ENCODE data around the gene SBF1. TPM values are rescaled to one million over a fixed set of nuclear protein-coding genes. Genes with fewer than 3 reads are reported as not detected.

Gene SBF1
- total RNA-seq, 4 donors from 2014 or later: 48.5 to 77.7 (median 68.3) TPM

DNA sequence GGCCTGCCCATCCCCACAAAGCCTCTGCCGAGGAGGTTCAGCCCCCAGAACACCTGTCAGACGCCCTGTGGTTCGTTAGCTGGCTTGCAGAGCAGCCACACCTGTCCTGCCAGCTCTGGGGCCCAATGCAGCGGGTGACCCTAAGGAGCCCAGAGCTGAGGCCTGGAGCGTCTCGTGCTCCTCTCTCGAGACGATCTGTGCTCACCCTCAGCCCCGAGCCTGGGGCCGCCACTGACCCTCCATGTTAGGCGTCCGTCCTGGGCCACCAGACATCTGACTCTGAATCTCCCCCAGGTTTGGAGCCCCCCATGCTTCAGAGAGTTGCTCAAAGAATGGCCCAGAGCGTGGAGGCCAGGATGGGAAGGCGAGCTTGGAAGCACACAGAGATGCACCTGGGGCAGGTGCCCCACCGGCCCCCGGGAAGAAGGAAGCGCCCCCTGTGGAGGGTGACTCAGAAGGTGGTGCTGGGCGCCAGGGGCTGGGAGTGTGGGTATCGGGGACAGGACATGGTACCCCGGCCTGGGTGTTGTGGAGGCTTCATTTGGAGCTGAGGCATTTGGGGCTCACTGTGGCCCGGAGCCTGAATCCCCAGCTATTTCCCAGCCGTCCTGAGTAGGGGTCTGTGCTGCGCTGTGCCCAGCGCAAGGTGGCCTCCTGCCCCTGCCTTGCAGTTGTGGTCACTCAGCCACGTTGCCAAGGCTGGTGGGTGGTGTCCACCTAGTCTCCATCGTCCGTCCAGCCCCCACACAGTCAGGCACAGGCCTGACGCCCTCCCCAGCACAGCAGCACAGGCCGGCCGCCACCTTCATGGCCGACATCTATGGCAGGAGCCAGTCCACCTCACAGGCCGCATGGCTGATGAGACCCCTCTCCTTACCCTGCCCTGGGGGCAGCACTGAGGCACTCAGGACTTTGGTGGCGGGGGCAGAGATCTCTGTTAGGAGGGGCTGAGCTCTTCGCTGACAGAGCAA lies 36.2 kb downstream of the SBF1 start:
- no peak overlapping the region for H3K27ac ChIP-seq
- no peaks in the 10 kb centered on the region for H3K27me3 ChIP-seq
- no peak overlapping the region for H3K4me3 ChIP-seq
- DNase-seq (ENCODE audit: low spot score in 2 of 2): no peak
- TF ChIP-seq EP300 (IDR thresholded peaks at IDR 0.05) (no peak), POLR2A (IDR thresholded peaks at IDR 0.05) (no peak), CTCF (IDR thresholded peaks at IDR 0.05) (no peak)
- no peaks in the 10 kb centered on the region for H3K9me3 ChIP-seq
- WGBS, 2 donors: 82 to 84% methylated on average over 28 to 34 of the region's 34 CpGs
- H3K36me3 ChIP-seq: peaks cover 2 to 91% (median 14%) of the 10 kb centered on the region in 3 donors
- H3K4me1 ChIP-seq: peaks cover 0 to 3% (median 0%) of the 10 kb centered on the region in 4 donors

GRCh38 chr22:50437511-50438304 lies 37.1 kb downstream of the SBF1 start:
- H3K9me3 ChIP-seq: no peaks in the 10 kb centered on the region
- H3K4me3 ChIP-seq: no peak overlapping the region
- no peaks in the 10 kb centered on the region for H3K27me3 ChIP-seq
- WGBS, 2 donors: 82 to 91% methylated on average over 26 to 35 of the region's 36 CpGs
- no peak for DNase-seq (ENCODE audit: low spot score in 2 of 2)
- TF ChIP-seq EP300 (IDR thresholded peaks at IDR 0.05): no peak
- no peak for TF ChIP-seq POLR2A (IDR thresholded peaks at IDR 0.05)
- TF ChIP-seq CTCF (IDR thresholded peaks at IDR 0.05): no peak
- peaks cover 2 to 86% (median 14%) of the 10 kb centered on the region in 3 donors for H3K36me3 ChIP-seq
- no peak overlapping the region for H3K27ac ChIP-seq
- H3K4me1 ChIP-seq: no peaks in the 10 kb centered on the region

GRCh38 chr22:50436841-50437341 lies 37.9 kb downstream of the SBF1 start:
- peaks cover 2 to 86% (median 16%) of the 10 kb centered on the region in 3 donors for H3K36me3 ChIP-seq
- no peaks in the 10 kb centered on the region for H3K4me1 ChIP-seq
- DNase-seq (ENCODE audit: low spot score in 2 of 2): no peak
- H3K9me3 ChIP-seq: no peaks in the 10 kb centered on the region
- WGBS, 2 donors: 90 to 93% methylated on average over 24 of the region's 25 CpGs
- H3K27me3 ChIP-seq: no peaks in the 10 kb centered on the region
- no peak for TF ChIP-seq CTCF (IDR thresholded peaks at IDR 0.05)
- TF ChIP-seq POLR2A (IDR thresholded peaks at IDR 0.05): no peak
- no peak for TF ChIP-seq EP300 (IDR thresholded peaks at IDR 0.05)
- H3K27ac ChIP-seq: no peak overlapping the region
- H3K4me3 ChIP-seq: no peak overlapping the region

DNA sequence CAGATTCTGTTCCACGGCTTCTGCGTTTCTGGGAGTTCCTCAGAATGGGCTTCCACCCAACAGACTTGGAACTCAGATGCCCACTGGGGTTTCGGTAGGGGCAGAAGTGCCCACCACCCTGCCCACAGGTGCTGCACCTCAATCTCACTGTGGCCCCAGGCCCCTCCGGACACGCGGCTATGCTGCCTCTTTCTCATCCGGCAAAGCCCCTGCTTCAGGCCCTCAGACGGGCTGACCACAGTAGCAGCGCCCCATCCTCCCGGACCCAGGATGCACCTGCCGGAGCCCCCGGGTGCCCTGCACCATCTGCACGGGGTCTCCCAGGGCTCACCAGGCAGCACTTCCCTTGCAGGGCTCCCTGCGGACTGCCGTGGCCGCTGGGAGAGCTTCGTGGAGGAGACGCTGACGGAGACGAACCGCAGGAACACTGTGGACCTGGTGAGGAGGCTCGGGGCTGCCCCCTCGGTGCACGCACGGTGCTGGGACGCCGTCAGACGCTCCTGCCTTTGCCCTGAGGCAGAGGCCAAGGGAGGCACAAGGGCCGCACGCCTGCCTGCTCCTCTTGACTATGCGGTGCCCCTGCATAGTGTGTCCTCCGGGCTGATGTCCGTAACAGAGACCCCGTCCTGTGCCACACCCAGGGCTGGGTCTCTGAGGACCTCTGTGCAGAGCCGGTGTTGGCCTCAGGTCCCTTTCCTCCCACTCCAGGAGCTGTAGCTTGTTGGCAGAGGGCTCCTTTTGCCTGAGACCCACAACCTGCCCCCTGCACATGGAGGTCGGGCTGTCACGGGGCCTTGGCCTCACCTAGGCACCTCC lies 38.6 kb downstream of the SBF1 start:
- Histone ChIP-seq H3K9me3 (no peaks in the 10 kb centered on the region), H3K4me3 (no peak overlapping the region), H3K36me3 (peaks cover 2 to 86% (median 22%) of the 10 kb centered on the region in 3 donors), H3K27me3 (no peaks in the 10 kb centered on the region), H3K4me1 (no peaks in the 10 kb centered on the region), H3K27ac (no peak overlapping the region)
- 89 to 90% methylated on average over 19 to 32 of the region's 37 CpGs for WGBS, 2 donors
- no peak for TF ChIP-seq POLR2A (IDR thresholded peaks at IDR 0.05)
- TF ChIP-seq EP300 (IDR thresholded peaks at IDR 0.05): no peak
- no peak for DNase-seq (ENCODE audit: low spot score in 2 of 2)
